ENCODE data around the gene EPAS1.

- TF ChIP-seq PHF8 (conservative IDR thresholded peaks at IDR 0.05; ENCODE audit: low read depth, low read length) (no peak), CTCF (IDR thresholded peaks at IDR 0.05; ENCODE audit: control extremely low read depth in 1 of 3, insufficient read depth in 1 of 3, low read depth in 1 of 3, low read length in 3 of 3) (no peak), SP2 (IDR thresholded peaks at IDR 0.05; ENCODE audit: low read length) (no peak)
These were observed 37.4 kb upstream of the EPAS1 start for GRCh38 chr2:46259777-46260168.
